Brain pericyte (primary cell): ENCODE measurements around the gene ASGR2.
"Not testable (repeated sequence)": the region's sequence is repeated elsewhere in the genome, so short reads cannot be mapped to it uniquely, and the experiment has no call there.

Experiments
- DNase-seq: peaks from one replicate; pipeline ENCODE4 v3.0.0-alpha.2; 2012; ENCODE audit warnings: low read depth, low spot score

ASGR2 gene

DNA sequence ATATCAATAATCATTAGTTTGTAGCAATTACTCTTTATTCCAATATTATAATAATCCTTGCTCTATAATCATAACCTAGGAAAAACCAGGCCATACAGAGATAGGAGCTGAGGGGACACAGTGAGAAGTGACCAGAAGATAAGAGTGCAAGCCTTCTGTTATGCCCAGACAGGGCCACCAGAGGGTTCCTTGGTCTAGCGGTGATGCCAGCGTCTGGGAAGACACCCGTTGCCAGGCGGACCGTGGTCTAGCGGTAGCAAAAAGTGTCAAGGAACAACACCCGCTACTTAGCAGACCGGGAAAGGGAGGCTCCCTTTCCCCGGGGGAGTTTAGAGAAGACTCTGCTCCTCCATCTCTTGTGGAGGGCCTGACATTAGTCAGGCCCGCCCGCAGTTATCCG lies 11.8 kb upstream of the ASGR2 start:
- not testable (repeated sequence) for DNase-seq

- DNase-seq: no peak
These were observed 10.3 kb upstream of the ASGR2 start for GRCh38 chr17:7124923-7125322.

GRCh38 chr17:7123844-7124243 lies 9.2 kb upstream of the ASGR2 start:
- DNase-seq: no peak

GRCh38 chr17:7122381-7122780 lies 7.8 kb upstream of the ASGR2 start:
- peak; percentile 15 for DNase-seq

- DNase-seq: not testable (repeated sequence)
These were observed 6.0 kb upstream of the ASGR2 start for GRCh38 chr17:7120635-7121034.

DNA sequence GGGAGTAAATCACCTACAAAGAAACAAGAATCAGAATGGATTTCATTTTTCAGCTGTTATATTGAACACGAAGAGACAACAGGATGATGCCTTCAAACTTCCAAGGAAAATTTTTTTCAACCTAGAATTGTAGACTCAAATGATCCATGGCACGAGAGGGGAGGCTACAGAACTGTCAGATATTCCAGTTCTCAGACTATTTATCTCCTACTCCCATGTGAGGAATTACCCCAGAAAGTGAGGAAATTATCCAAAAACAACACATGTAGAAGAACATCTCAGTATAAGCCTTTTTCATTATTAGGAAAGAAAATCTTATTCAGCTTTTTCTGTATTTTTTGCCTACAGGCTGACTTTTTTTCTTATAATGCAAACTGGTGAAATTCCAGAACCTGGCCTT lies 5.5 kb upstream of the ASGR2 start:
- no peak for DNase-seq

DNA sequence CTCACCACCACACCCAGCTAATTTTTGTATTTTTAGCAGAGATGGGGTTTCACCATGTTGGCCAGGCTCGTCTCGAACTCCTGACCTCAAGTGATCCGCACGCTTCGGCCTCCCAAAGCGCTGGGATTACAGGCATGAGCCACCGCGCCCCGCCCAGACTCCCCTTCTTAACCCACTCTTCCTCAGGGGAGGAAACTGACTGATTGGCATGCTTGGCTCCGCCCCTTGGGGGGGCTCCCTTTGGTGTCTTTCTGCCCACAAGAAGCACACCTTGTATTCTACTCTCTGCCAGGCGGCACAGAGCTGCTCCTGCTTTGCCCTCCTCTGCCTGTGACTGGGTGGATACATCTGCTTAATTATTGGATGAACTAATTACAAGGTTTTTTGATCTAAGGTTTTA lies 4.7 kb upstream of the ASGR2 start:
- DNase-seq: no peak

DNA sequence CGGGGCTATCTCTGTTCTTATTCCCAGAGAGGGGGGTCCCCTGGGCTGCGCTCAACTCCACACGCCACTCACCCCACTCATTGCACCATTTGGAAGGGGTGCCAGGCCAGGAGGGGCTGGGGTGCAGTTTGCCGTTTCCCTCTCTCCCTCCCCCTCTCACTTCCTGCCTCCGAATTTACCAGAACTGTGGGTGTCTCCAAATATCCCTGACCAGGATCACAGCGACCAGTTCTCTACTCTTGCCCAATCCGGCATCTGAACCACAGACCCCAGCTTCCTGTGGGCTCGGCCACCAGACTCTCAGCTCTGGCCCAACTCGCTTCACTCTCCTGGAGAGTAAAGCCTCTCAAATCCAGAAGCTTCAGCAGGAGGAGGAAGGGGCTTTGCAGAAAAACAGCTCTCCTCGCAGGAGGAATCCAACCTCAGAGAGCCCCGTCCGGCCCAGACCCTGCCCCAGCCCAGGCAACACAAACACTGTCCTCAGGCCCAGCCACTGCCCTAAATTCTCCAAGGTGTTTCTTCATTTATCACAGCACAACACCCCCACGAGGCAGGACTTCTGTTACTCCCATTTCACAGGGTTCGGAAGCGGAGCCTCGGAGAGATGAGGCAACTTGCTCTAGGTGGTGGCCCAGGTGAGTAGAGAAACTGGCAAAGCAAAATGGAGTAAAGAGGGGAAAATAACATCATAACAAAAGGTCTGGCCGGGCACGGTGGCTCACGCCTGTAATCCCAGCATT lies 423 bp upstream of the ASGR2 start:
- DNase-seq: no peak

DNA sequence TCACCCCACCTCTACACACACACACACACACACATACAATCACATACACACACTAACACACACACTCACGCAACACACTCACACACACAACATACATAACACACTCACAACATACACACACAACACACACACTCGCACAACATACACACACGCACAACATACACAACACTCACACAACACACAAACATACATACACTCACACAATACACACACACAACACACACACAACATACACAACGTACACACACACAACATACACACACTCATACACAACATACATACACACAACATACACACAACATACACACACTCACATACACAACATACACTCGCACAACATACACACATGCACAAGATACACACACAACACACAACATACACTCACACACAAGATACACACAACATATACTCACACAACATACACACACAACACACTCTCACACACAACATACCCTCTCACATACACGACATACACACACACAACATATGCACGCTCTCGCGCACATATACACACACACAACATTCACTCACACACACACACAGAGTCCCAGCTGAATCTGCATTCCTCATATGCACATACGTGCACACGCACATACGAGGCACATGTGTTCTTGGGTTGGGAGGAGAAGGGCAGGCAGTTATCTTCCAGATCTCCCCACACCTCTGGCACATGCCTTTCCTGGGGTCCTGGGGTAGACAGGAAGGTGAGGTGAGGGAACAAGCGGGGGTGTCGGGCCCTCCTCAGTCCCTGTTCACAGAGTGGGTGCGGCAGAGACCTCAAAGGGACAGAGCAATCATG lies 1.1 kb downstream of the ASGR2 start:
- no peak for DNase-seq

- DNase-seq: no peak
These were observed 2.0 kb downstream of the ASGR2 start for GRCh38 chr17:7112510-7113108.

- DNase-seq: no peak
These were observed 2.7 kb downstream of the ASGR2 start for GRCh38 chr17:7111784-7112509.

- no peak for DNase-seq
These were observed 3.9 kb downstream of the ASGR2 start for GRCh38 chr17:7110617-7111306.

DNA sequence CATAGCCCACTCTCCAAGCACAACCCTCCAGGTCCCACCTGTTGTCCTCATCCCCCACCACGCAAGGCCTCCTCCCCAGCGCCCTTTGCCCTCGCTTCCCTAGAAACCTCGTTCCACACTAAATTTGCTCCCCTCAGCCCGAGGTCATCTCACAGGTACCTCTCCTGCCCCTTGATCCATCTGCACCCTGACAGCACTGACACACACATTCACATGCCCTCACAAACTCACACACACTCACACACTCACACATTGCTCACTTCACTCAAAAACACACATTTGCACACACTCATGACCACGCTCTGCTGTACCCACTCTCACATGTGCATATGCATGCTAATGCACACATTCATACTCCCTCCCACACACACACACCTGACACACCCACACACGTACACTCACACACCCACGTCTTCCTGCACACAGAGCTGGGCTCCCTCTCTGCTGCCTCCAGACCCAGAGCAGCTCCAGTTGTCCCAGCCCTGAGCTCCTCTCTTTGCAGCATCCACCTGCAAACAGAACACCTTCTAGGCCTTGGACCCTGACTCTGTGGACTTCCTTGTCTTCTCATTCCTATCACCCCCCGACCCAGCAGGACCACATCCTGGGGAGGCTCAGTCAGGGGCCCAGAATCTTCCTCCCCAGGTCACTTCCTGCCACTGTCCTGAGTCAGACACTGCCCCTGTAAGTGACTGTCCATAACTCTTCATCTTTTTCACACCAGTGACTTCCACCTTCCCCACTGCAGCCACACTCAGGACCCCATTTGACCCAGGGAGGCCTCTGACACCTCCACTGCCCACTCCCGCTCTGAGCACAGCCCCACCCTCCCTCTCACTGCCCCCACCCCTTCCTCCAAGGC lies 4.9 kb downstream of the ASGR2 start:
- no peak for DNase-seq

GRCh38 chr17:7108981-7109380 lies 5.6 kb downstream of the ASGR2 start:
- DNase-seq: no peak

DNA sequence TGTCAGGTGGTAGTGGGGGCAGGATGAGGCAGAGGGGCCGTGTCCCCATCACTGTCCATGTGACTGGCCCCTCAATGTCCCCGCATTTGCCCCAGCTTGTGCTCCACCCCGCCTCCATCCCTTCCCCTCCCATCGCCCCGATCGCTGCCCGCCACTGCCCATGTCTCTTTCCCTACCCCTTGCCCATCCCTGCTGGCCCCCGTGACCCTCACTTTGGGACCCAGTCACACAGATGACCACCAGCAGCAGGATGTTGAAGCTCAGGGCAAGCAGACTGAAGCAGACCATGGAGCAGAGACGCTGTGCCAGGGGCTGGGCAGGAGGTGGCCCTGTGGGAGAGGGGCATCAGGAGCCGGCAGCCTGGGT lies 6.1 kb downstream of the ASGR2 start:
- no peak for DNase-seq

DNA sequence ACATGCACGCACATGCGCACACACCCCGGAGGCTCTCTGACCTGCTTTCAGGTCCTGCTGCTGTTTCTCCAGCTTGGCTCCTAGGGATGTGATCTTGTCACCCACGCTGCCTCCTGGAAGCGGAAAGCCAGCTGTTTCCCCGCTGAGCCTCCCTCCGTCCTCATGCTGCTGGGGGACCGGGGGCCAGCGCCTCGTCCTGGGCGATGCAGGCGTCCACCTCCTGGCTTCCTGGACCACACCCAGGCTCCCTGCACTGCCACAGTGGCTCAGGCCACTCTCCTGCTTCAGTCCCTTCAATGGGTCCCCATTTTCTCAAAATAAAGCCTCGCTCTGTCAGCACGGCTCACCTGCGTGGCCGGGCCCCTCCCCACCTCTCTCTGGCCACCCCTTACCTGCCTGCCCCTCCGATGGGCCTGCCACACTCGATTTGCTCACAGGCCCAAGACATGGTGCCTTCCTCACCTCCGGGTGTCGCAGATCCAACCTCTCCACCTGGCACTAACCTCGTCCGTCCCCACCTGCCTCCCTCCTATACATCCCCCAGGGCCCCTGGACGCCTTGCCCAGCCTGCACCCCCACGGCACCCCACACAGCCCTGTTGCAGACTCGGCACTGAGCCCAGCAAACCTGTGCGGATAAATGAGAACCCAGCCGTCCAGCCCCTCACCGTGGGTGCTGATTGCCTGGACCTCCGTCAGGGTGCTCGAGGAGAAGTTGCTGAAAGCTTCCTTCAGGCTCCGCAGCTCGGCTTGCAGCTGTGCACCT lies 6.6 kb downstream of the ASGR2 start:
- no peak for DNase-seq

DNA sequence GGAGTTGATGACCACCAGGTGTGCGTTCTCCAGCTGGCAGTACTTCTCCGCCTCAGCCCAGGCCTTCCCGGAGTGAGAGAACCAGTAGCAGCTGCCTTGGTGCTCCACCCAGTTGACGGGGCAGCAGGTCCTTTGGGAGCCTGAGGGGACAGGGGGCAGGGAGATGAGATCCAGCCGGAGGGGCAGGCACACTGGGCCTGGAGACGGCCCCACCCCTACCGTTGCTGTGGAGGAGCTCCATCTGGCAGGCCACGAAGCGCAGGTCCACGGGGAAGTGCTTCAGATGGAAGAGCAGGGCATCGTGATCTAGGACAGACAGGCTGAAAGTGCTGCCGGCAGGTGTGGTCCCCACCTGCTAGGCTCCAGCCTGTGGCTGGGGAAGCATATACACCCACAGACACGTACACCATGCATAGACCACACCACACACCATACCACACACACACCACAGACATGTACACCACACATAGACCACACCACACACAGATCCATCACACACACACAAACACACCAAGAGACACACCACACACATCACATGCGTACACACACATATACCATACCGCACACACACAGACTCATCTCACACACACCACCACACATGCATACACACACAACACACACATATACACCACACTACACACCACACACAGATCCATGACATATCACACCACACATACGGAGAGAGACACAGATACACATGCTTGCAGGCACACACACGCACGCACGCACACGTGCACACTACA lies 7.4 kb downstream of the ASGR2 start:
- DNase-seq: no peak

DNA sequence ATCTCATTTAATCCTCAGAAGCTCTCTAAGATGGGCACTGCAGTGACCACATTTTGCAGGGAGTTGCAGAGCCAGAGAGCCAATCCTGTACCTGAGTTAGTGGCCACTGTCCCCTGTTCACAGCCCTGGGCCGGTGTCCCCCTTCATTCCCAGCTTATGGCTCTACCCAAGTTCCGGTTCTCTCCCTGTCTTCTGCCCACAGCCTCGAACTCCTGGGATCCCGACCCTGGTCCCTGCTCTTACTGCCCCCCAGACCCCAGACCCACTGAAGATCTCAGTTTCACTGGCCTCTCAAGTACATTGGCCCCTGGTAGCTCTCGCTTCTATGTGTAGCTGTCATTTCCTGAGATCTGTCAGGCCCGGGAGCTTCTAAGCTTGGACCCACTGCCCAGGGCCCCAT lies 12.2 kb downstream of the ASGR2 start:
- DNase-seq: no peak

- DNase-seq: no peak
These were observed 13.1 kb downstream of the ASGR2 start for GRCh38 chr17:7101531-7101930.
